ENCODE data around the gene DERA. TPM values are rescaled to one million over a fixed set of nuclear protein-coding genes. Genes with fewer than 3 reads are reported as not detected.

The DERA gene
- total and polyA plus RNA-seq, 11 donors = 19.0 to 44.3 (median 23.8) TPM

GRCh38 chr12:16021026-16021425 lies 109.9 kb downstream of the DERA start:
- Histone ChIP-seq H3K36me3 (peaks cover 0 to 3% (median 0%) of the 10 kb centered on the region in 9 donors), H3K27me3 (no peaks in the 10 kb centered on the region), H3K4me1 (no peaks in the 10 kb centered on the region), H3K4me3 (no peak overlapping the region), H3K27ac (no peak overlapping the region), H3K9me3 (peaks cover 0 to 14% (median 0%) of the 10 kb centered on the region in 12 donors)
- WGBS, 4 donors = 91 to 100% (median 98%) methylated on average over 1 of the region's 1 CpG
- intact Hi-C loops (cut with DNase I) = no loop called here
- DNase-seq = no peak
- ATAC-seq = no peak
- TF ChIP-seq CTCF (IDR thresholded peaks at IDR 0.05) (no peak), POLR2A (IDR thresholded peaks at IDR 0.05) (no peak)

- Histone ChIP-seq H3K4me3 (no peak overlapping the region), H3K36me3 (peaks cover 0 to 3% (median 0%) of the 10 kb centered on the region in 9 donors), H3K9me3 (peaks cover 0 to 14% (median 0%) of the 10 kb centered on the region in 12 donors), H3K27ac (no peak overlapping the region), H3K4me1 (no peaks in the 10 kb centered on the region), H3K27me3 (no peaks in the 10 kb centered on the region)
- WGBS, 4 donors = 85 to 97% (median 91%) methylated on average over 2 of the region's 2 CpGs
- DNase-seq (no peak), ATAC-seq (no peak)
- TF ChIP-seq CTCF (IDR thresholded peaks at IDR 0.05) (no peak), POLR2A (IDR thresholded peaks at IDR 0.05) (no peak)
- intact Hi-C loops (cut with DNase I) = no loop called here
Measured at GRCh38 chr12:16021676-16022075, 110.5 kb downstream of the DERA start.

- Histone ChIP-seq H3K36me3 (peaks cover 0 to 6% (median 0%) of the 10 kb centered on the region in 9 donors), H3K4me1 (no peaks in the 10 kb centered on the region), H3K4me3 (no peak overlapping the region), H3K27me3 (no peaks in the 10 kb centered on the region), H3K9me3 (peaks cover 0 to 4% (median 0%) of the 10 kb centered on the region in 12 donors), H3K27ac (no peak overlapping the region)
- TF ChIP-seq POLR2A (IDR thresholded peaks at IDR 0.05) = no peak
- TF ChIP-seq CTCF (IDR thresholded peaks at IDR 0.05) = no peak
- intact Hi-C loops (cut with DNase I) = no loop called here
- DNase-seq (no peak), ATAC-seq (no peak)
- WGBS, 4 donors = 82 to 92% (median 85%) methylated on average over 2 of the region's 2 CpGs
Measured at GRCh38 chr12:16027002-16027401, 115.9 kb downstream of the DERA start.

GRCh38 chr12:16030744-16031143 lies 119.6 kb downstream of the DERA start:
- ATAC-seq (no peak), DNase-seq (no peak)
- TF ChIP-seq POLR2A (IDR thresholded peaks at IDR 0.05) (no peak), CTCF (IDR thresholded peaks at IDR 0.05) (no peak)
- intact Hi-C loops (cut with DNase I) = no loop called here
- H3K4me3 ChIP-seq = no peak overlapping the region
- no peaks in the 10 kb centered on the region for H3K27me3 ChIP-seq
- no peaks in the 10 kb centered on the region for H3K4me1 ChIP-seq
- no peak overlapping the region for H3K27ac ChIP-seq
- 96 to 99% (median 98%) methylated on average over 2 of the region's 2 CpGs for WGBS, 4 donors
- H3K36me3 ChIP-seq = peaks cover 0 to 28% (median 15%) of the 10 kb centered on the region in 9 donors
- no peaks in the 10 kb centered on the region for H3K9me3 ChIP-seq
